Tibial nerve (tissue), 4 donors: ENCODE data around the gene GPAM.

Experiments used
- CTCF ChIP-seq, 5 experiments: fragments of 200-600 bp in 3 of 5; fragments of 450-650 bp in 2 of 5; sonication (generic) in 3 of 5; IDR thresholded peaks; one replicate each; pipeline ENCODE4 v1.5.1; 2016 to 2019; ENCODE audit warnings: antibody characterized with exemption in 5 of 5, mild to moderate bottlenecking in 3 of 5, moderate library complexity in 2 of 5
- EP300 ChIP-seq, 2 donors: sonication (generic); formaldehyde crosslinking; IDR thresholded peaks; one replicate each; pipeline ENCODE4 v1.6.1; 2017; ENCODE audit warnings: antibody characterized with exemption in 2 of 2, mild to moderate bottlenecking in 1 of 2

GRCh38 chr10:112131346-112131745 lies 52.2 kb downstream of the GPAM start:
- no peak for TF ChIP-seq CTCF (IDR thresholded peaks at IDR 0.05)
- TF ChIP-seq EP300 (IDR thresholded peaks at IDR 0.05), result no peak
